NCI-H460 (cell line): Measurements from ENCODE around the gene GNG10. TPM values are rescaled to one million over a fixed set of nuclear protein-coding genes. Genes with fewer than 3 reads are reported as not detected.

Source experiments
- DNase-seq: peaks from one replicate; pipeline ENCODE4 v3.0.0-alpha.2; 2016; ENCODE audit warnings: low read depth; ENCODE audit errors: extremely low read depth
- total RNA-seq: library from RNA; depleted of rRNA; stranded (reverse); fragments of >200 nt; shearing (Covaris generic); gene quantifications from 2 replicates; pipeline ENCODE4 v1.2.3, GENCODE V29; 2014; rRNA removed

Gene GNG10
- total RNA-seq, 1 experiment from 2014 or later: 122 TPM

- DNase-seq: no peak
Measured at GRCh38 chr9:111715471-111715870, 54.1 kb downstream of the GNG10 start.

DNA sequence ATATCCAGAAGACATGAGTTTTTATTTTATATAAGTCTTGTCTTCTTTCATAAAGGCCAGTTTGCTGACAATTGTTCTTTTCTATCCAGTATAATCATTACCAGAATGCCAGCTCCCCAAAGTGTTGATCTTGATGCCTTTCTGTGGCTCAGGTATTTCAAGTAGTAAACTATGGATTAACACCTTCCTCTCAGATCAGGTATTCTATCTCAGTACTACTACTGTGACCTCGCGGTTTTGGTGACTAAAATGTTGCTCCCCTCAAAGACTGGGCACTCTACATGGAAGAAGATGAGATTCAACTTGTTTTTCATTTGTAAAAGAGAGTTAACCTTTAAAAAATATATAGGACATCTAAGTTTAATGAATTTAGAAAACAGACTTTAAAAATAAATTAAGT is 58.1 kb downstream of the GNG10 start:
- DNase-seq: no peak

Other genes with a start within 250 kb of the GNG10 start
- 141 and 154 TPM in 2 replicates for gene ECPAS, start 177.2 kb upstream of the GNG10 start, total RNA-seq
- gene ZNF483, start 136.4 kb upstream of the GNG10 start, total RNA-seq: 1.6 and 2.6 TPM in 2 replicates
- gene PTGR1, start 62.0 kb upstream of the GNG10 start, total RNA-seq: 328 and 351 TPM in 2 replicates
- 10.5 and 12.0 TPM in 2 replicates for gene DNAJC25, start 30.3 kb upstream of the GNG10 start, total RNA-seq
- gene SHOC1, start 133.3 kb downstream of the GNG10 start, total RNA-seq: not detected in 2 replicates
- gene UGCG, start 235.2 kb downstream of the GNG10 start, total RNA-seq: 36.1 and 39.0 TPM in 2 replicates